Fibroblast of skin of abdomen (primary cell): ENCODE measurements around the gene MRPL1.
A peak's percentile ranks its signal among the peaks of the same experiment; 100 is the strongest.
"Not testable (repeated sequence)": the region's sequence is repeated elsewhere in the genome, so short reads cannot be mapped to it uniquely, and the experiment has no call there.

Experiments
- DNase-seq: peaks from one replicate; pipeline ENCODE4 v3.0.0-alpha.2; 2013

The MRPL1 gene

GRCh38 chr4:77983612-77984311 lies 121.1 kb downstream of the MRPL1 start:
- DNase-seq, result not testable (repeated sequence)

GRCh38 chr4:77989968-77990367 lies 127.3 kb downstream of the MRPL1 start:
- no peak for DNase-seq

GRCh38 chr4:77990456-77990855 lies 127.8 kb downstream of the MRPL1 start:
- no peak for DNase-seq

GRCh38 chr4:77990904-77991358 lies 128.3 kb downstream of the MRPL1 start:
- DNase-seq, result peak; percentile 2

GRCh38 chr4:77992581-77992980 lies 130.0 kb downstream of the MRPL1 start:
- DNase-seq, result no peak

GRCh38 chr4:77994194-77994721 lies 131.6 kb downstream of the MRPL1 start:
- peak; percentile 71 for DNase-seq

- DNase-seq, result no peak
These were observed 133.4 kb downstream of the MRPL1 start for GRCh38 chr4:77996076-77996475.

GRCh38 chr4:78001531-78001930 lies 138.9 kb downstream of the MRPL1 start:
- DNase-seq, result no peak

GRCh38 chr4:78002260-78002659 lies 139.6 kb downstream of the MRPL1 start:
- peak; percentile 55 for DNase-seq
